Spleen (tissue), 7 donors: ENCODE results near the gene GPR157.

ENCODE experiments used
- CTCF ChIP-seq, 11 experiments: fragments of 200-600 bp in 7 of 11; fragments of 450-650 bp in 4 of 11; sonication (generic) in 4 of 11; IDR thresholded peaks in 8 of 11; conservative IDR thresholded peaks in 3 of 11; 1 replicate in 7 of 11; 2 replicates in 4 of 11; pipeline versions ENCODE4 v1.4.0 to v1.8.0; 2016 to 2021; ENCODE audit warnings: antibody characterized with exemption in 11 of 11, inconsistent platforms in 4 of 11, mild to moderate bottlenecking in 1 of 11
- POLR2A ChIP-seq, 3 donors: fragments of 450-650 bp; IDR thresholded peaks; one replicate each; pipeline ENCODE4 v1.5.1; 2017; ENCODE audit warnings: antibody characterized with exemption in 3 of 3, mild to moderate bottlenecking in 1 of 3
- POLR2AphosphoS5 ChIP-seq, 3 donors: sonication (generic); formaldehyde crosslinking; IDR thresholded peaks; one replicate each; pipeline ENCODE4 v1.5.1; 2017; ENCODE audit warnings: antibody characterized with exemption in 3 of 3
- donor health status: DM: no; HTN: no; CAD: no; lungs with moderate emphysema.
- donor health status: DM: no; HTN: no; CAD: no.
- donor health status: DM: no; HTN: no; CAD: no.

GRCh38 chr1:9161963-9162362, 33.1 kb upstream of the GPR157 start:
- TF ChIP-seq CTCF (IDR thresholded peaks at IDR 0.05 in 8 of 11, conservative IDR thresholded peaks at IDR 0.05 in 3 of 11): no peak
- TF ChIP-seq POLR2AphosphoS5 (IDR thresholded peaks at IDR 0.05): no peak
- no peak for TF ChIP-seq POLR2A (IDR thresholded peaks at IDR 0.05)
